T-helper 2 cell treated with Interferon-gamma antibody and Interleukin-4, amounts not matched to agents 5 μg/mL and 100 μg/mL, for 36 hours (primary cell): ENCODE measurements around the gene TRMU.

Experiments
- DNase-seq: peaks from one replicate; pipeline ENCODE4 v3.0.0; 2021; ENCODE audit warnings: low spot score
- H3K27ac Mint-ChIP-seq: one replicate; pipeline ENCODE4 v1.8.0; 2021; ENCODE audit warnings: mild to moderate bottlenecking, mixed read lengths
- H3K27me3 Mint-ChIP-seq: one replicate; pipeline ENCODE4 v1.8.0; 2021; ENCODE audit warnings: low read depth, mixed read lengths
- H3K36me3 Mint-ChIP-seq: one replicate; pipeline ENCODE4 v1.8.0; 2021; ENCODE audit warnings: low read depth, mixed read lengths
- H3K4me1 Mint-ChIP-seq: one replicate; pipeline ENCODE4 v1.8.0; 2021; ENCODE audit warnings: low read depth, mixed read lengths
- H3K4me3 Mint-ChIP-seq: one replicate; pipeline ENCODE4 v1.8.0; 2022; ENCODE audit warnings: mild to moderate bottlenecking, moderate library complexity, mixed read lengths
- H3K9me3 Mint-ChIP-seq: one replicate; pipeline ENCODE4 v1.8.0; 2021; ENCODE audit warnings: mixed read lengths

The TRMU gene

DNA sequence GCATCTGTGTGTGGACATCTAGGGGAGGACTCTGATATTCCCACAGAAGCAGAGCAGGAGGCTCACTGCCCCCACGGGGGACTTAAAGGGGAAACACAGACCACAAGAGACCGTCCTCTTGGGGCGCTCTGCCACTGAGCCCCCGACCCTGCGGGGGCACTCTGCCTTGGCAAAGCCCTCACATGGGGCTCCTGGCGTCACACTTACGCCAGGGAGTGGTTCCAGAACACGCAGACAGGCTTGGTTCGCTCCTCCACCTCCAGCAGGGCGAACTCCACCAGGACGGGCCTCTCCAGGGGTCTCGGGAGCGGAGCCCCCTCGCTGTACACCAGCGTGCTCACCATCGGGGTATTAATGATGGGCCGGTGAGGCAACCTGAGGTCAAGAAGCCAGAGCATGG, 45.1 kb downstream of the TRMU start:
- Mint-ChIP-seq H3K4me1 (no peaks in the 10 kb centered on the region), H3K27ac (no peak overlapping the region), H3K9me3 (peaks cover 4% of the 10 kb centered on the region), H3K27me3 (no peaks in the 10 kb centered on the region), H3K36me3 (no peaks in the 10 kb centered on the region), H3K4me3 (no peak overlapping the region)
- DNase-seq = no peak

GRCh38 chr22:46381142-46381541, 45.6 kb downstream of the TRMU start:
- no peak for DNase-seq
- H3K9me3 Mint-ChIP-seq = no peaks in the 10 kb centered on the region
- H3K27ac Mint-ChIP-seq = no peak overlapping the region
- no peaks in the 10 kb centered on the region for H3K4me1 Mint-ChIP-seq
- no peaks in the 10 kb centered on the region for H3K27me3 Mint-ChIP-seq
- no peaks in the 10 kb centered on the region for H3K36me3 Mint-ChIP-seq
- no peak overlapping the region for H3K4me3 Mint-ChIP-seq

DNA sequence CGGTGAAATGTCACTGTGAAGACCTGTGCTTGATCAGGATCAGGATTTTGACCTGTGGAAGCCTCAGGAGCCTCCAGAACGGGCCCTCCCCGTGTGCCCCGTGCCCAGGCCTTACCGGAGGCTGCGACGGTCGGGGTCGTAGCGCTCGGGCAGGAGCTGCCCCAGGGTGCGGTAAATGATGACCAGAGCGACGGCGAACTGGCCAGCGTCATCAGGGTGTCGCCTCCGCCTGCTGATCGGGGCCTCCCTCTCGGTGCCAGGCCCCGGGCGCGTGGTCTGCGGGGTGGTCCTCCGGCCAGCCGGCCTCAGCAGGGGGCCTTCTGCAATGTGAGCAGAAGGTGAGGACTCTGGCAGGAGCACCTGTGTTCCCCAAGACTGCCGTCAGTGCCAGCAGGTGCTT, 46.2 kb downstream of the TRMU start:
- Mint-ChIP-seq H3K4me3 (no peak overlapping the region), H3K27me3 (no peaks in the 10 kb centered on the region), H3K9me3 (no peaks in the 10 kb centered on the region), H3K36me3 (no peaks in the 10 kb centered on the region), H3K27ac (no peak overlapping the region), H3K4me1 (no peaks in the 10 kb centered on the region)
- no peak for DNase-seq

- H3K27me3 Mint-ChIP-seq = no peaks in the 10 kb centered on the region
- H3K9me3 Mint-ChIP-seq = no peaks in the 10 kb centered on the region
- H3K36me3 Mint-ChIP-seq = no peaks in the 10 kb centered on the region
- no peak overlapping the region for H3K4me3 Mint-ChIP-seq
- no peak overlapping the region for H3K27ac Mint-ChIP-seq
- DNase-seq = no peak
- no peaks in the 10 kb centered on the region for H3K4me1 Mint-ChIP-seq
Observed at GRCh38 chr22:46382524-46382923, 47.0 kb downstream of the TRMU start.

GRCh38 chr22:46386312-46386711, 50.8 kb downstream of the TRMU start:
- Mint-ChIP-seq H3K27ac (no peak overlapping the region), H3K36me3 (no peaks in the 10 kb centered on the region), H3K27me3 (no peaks in the 10 kb centered on the region), H3K9me3 (no peaks in the 10 kb centered on the region), H3K4me1 (no peaks in the 10 kb centered on the region), H3K4me3 (no peak overlapping the region)
- DNase-seq = no peak

DNA sequence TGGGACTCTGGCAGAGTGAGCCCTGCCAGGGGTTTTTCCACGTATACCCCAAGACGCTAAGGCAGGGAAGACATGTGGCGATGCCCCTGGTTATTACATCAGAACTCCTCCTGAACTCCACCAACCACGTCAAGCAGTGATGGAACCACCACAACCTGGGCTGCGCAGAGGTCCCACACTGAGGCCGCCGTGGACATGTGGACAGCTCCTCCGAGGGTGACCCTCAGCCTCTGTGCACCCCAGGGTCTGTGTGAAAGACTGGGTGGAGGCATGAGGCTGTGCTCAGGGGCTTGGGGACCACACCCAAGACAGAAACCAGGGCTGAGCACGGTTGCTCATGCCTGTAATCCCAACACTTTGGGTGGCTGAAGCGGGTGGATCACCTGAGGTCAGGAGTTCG, 52.2 kb downstream of the TRMU start:
- DNase-seq = no peak
- Mint-ChIP-seq H3K36me3 (no peaks in the 10 kb centered on the region), H3K27ac (no peak overlapping the region), H3K9me3 (no peaks in the 10 kb centered on the region), H3K4me1 (no peaks in the 10 kb centered on the region), H3K27me3 (no peaks in the 10 kb centered on the region), H3K4me3 (no peak overlapping the region)

GRCh38 chr22:46388647-46389046, 53.1 kb downstream of the TRMU start:
- H3K4me1 Mint-ChIP-seq = no peaks in the 10 kb centered on the region
- H3K27ac Mint-ChIP-seq = no peak overlapping the region
- H3K27me3 Mint-ChIP-seq = no peaks in the 10 kb centered on the region
- no peak overlapping the region for H3K4me3 Mint-ChIP-seq
- no peaks in the 10 kb centered on the region for H3K9me3 Mint-ChIP-seq
- H3K36me3 Mint-ChIP-seq = no peaks in the 10 kb centered on the region
- no peak for DNase-seq

DNA sequence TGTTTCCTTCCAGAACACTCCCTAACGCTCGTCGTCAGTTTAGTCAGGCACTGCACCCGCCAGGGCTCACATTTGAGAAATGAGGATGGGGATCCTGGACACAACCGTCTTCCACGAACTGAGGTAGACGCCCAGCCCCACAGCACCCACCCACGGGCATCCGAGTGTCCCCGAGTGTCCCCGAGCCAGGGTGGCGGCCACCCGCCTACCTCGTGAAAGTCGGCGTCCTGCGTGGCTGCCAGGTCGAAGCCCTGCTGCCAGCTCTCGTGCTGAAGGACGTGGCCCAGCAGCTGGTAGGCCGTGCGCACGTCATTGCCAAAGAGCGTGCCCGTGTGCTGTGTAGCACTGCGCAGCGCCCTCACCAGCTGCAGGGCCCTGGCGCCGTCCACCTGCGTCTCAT, 53.6 kb downstream of the TRMU start:
- Mint-ChIP-seq H3K27ac (no peak overlapping the region), H3K9me3 (no peaks in the 10 kb centered on the region), H3K27me3 (no peaks in the 10 kb centered on the region), H3K36me3 (no peaks in the 10 kb centered on the region), H3K4me1 (no peaks in the 10 kb centered on the region), H3K4me3 (no peak overlapping the region)
- DNase-seq = no peak

GRCh38 chr22:46390105-46390651, 54.7 kb downstream of the TRMU start:
- Mint-ChIP-seq H3K36me3 (no peaks in the 10 kb centered on the region), H3K9me3 (no peaks in the 10 kb centered on the region), H3K27me3 (no peaks in the 10 kb centered on the region), H3K27ac (no peak overlapping the region), H3K4me1 (no peaks in the 10 kb centered on the region), H3K4me3 (no peak overlapping the region)
- no peak for DNase-seq

GRCh38 chr22:46390652-46391301, 55.3 kb downstream of the TRMU start:
- Mint-ChIP-seq H3K36me3 (no peaks in the 10 kb centered on the region), H3K27ac (no peak overlapping the region), H3K27me3 (no peaks in the 10 kb centered on the region), H3K9me3 (no peaks in the 10 kb centered on the region), H3K4me3 (no peak overlapping the region), H3K4me1 (no peaks in the 10 kb centered on the region)
- DNase-seq = no peak

- H3K4me1 Mint-ChIP-seq = no peaks in the 10 kb centered on the region
- no peaks in the 10 kb centered on the region for H3K27me3 Mint-ChIP-seq
- no peaks in the 10 kb centered on the region for H3K9me3 Mint-ChIP-seq
- H3K36me3 Mint-ChIP-seq = no peaks in the 10 kb centered on the region
- no peak overlapping the region for H3K27ac Mint-ChIP-seq
- DNase-seq = no peak
- H3K4me3 Mint-ChIP-seq = no peak overlapping the region
Observed at GRCh38 chr22:46391486-46392136, 56.1 kb downstream of the TRMU start.

GRCh38 chr22:46392137-46392844, 56.8 kb downstream of the TRMU start:
- no peak for DNase-seq

GRCh38 chr22:46393873-46394272, 58.4 kb downstream of the TRMU start:
- Mint-ChIP-seq H3K4me1 (no peaks in the 10 kb centered on the region), H3K4me3 (no peak overlapping the region), H3K27me3 (no peaks in the 10 kb centered on the region), H3K9me3 (no peaks in the 10 kb centered on the region), H3K36me3 (no peaks in the 10 kb centered on the region), H3K27ac (no peak overlapping the region)
- no peak for DNase-seq

More at GRCh38 chr22:46392137-46392844, 56.8 kb downstream of the TRMU start:
- H3K36me3 Mint-ChIP-seq = no peaks in the 10 kb centered on the region
- no peak overlapping the region for H3K4me3 Mint-ChIP-seq
- H3K27me3 Mint-ChIP-seq = no peaks in the 10 kb centered on the region
- H3K4me1 Mint-ChIP-seq = no peaks in the 10 kb centered on the region
- H3K9me3 Mint-ChIP-seq = no peaks in the 10 kb centered on the region
- H3K27ac Mint-ChIP-seq = no peak overlapping the region

DNA sequence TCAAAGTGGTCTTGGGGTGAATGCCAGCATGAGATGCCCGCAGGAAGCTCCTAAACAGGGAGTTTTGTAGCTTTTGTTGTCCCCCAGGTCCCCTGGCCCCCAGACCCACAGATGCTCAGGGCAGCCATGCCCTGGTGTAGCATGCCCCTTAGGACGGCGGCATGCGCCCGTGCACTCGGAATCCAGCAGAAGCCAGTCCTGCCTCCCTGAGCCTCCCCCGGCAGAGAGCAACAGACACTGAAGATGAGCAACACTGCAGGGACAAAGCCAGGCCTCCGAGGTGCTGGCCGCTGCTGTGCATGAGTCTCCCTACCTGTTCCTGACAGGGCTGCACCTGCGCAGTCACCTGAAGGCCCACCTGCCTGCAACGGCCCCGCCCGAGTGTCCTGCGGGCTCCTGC, 59.1 kb downstream of the TRMU start:
- no peaks in the 10 kb centered on the region for H3K9me3 Mint-ChIP-seq
- no peaks in the 10 kb centered on the region for H3K4me1 Mint-ChIP-seq
- DNase-seq = no peak
- H3K27me3 Mint-ChIP-seq = no peaks in the 10 kb centered on the region
- H3K27ac Mint-ChIP-seq = no peak overlapping the region
- H3K36me3 Mint-ChIP-seq = no peaks in the 10 kb centered on the region
- no peak overlapping the region for H3K4me3 Mint-ChIP-seq
